ENCODE data around the gene KLHDC7B. TPM values are rescaled to one million over a fixed set of nuclear protein-coding genes. Genes with fewer than 3 reads are reported as not detected.

Gene KLHDC7B
- total and polyA plus RNA-seq, 9 donors: 0.04 to 0.13 (median 0.10) TPM; not detected in 2

- WGBS, 3 donors: 86 to 87% (median 87%) methylated on average over 7 of the region's 7 CpGs
- H3K4me1 ChIP-seq (ENCODE audit: insufficient read depth): peaks cover 4% of the 10 kb centered on the region
- H3K36me3 ChIP-seq: no peaks in the 10 kb centered on the region
- intact Hi-C loops (cut with DNase I): no loop called here
- TF ChIP-seq EP300 (IDR thresholded peaks at IDR 0.05) (no peak), POLR2A (IDR thresholded peaks at IDR 0.05) (no peak), CTCF (IDR thresholded peaks at IDR 0.05) (no peak)
- H3K27ac ChIP-seq: no peak overlapping the region
- no peaks in the 10 kb centered on the region for H3K9me3 ChIP-seq
- no peak overlapping the region for H3K4me3 ChIP-seq
- no peak for DNase-seq
- no peaks in the 10 kb centered on the region for H3K27me3 ChIP-seq
Measured at GRCh38 chr22:50567721-50568252, 22.1 kb downstream of the KLHDC7B start.

GRCh38 chr22:50568626-50569025, 22.9 kb downstream of the KLHDC7B start:
- no peak for DNase-seq
- no peak overlapping the region for H3K27ac ChIP-seq
- H3K27me3 ChIP-seq: no peaks in the 10 kb centered on the region
- no peak for TF ChIP-seq CTCF (IDR thresholded peaks at IDR 0.05)
- no peak for TF ChIP-seq POLR2A (IDR thresholded peaks at IDR 0.05)
- TF ChIP-seq EP300 (IDR thresholded peaks at IDR 0.05): no peak
- H3K4me1 ChIP-seq (ENCODE audit: insufficient read depth): no peaks in the 10 kb centered on the region
- intact Hi-C loops (cut with DNase I): no loop called here
- H3K4me3 ChIP-seq: no peak overlapping the region
- WGBS, 3 donors: 70 to 80% (median 74%) methylated on average over 7 of the region's 7 CpGs
- no peaks in the 10 kb centered on the region for H3K9me3 ChIP-seq
- H3K36me3 ChIP-seq: no peaks in the 10 kb centered on the region

GRCh38 chr22:50569041-50569459, 23.4 kb downstream of the KLHDC7B start:
- no peaks in the 10 kb centered on the region for H3K27me3 ChIP-seq
- no peaks in the 10 kb centered on the region for H3K9me3 ChIP-seq
- no peak for DNase-seq
- no peak for TF ChIP-seq EP300 (IDR thresholded peaks at IDR 0.05)
- no peak for TF ChIP-seq CTCF (IDR thresholded peaks at IDR 0.05)
- TF ChIP-seq POLR2A (IDR thresholded peaks at IDR 0.05): no peak
- no peak overlapping the region for H3K27ac ChIP-seq
- H3K36me3 ChIP-seq: no peaks in the 10 kb centered on the region
- 67 to 81% (median 75%) methylated on average over 8 of the region's 8 CpGs for WGBS, 3 donors
- H3K4me1 ChIP-seq (ENCODE audit: insufficient read depth): no peaks in the 10 kb centered on the region
- intact Hi-C loops (cut with DNase I): no loop called here
- H3K4me3 ChIP-seq: no peak overlapping the region

- no peaks in the 10 kb centered on the region for H3K36me3 ChIP-seq
- intact Hi-C loops (cut with DNase I): no loop called here
- WGBS, 3 donors: 85 to 96% (median 88%) methylated on average over 13 of the region's 13 CpGs
Measured at GRCh38 chr22:50569896-50570535, 24.3 kb downstream of the KLHDC7B start.

More at GRCh38 chr22:50569896-50570535, 24.3 kb downstream of the KLHDC7B start:
- DNase-seq: no peak
- no peaks in the 10 kb centered on the region for H3K4me1 ChIP-seq (ENCODE audit: insufficient read depth)
- no peak overlapping the region for H3K4me3 ChIP-seq
- TF ChIP-seq POLR2A (IDR thresholded peaks at IDR 0.05) (no peak), EP300 (IDR thresholded peaks at IDR 0.05) (no peak), CTCF (IDR thresholded peaks at IDR 0.05) (no peak)
- H3K27ac ChIP-seq: no peak overlapping the region
- H3K27me3 ChIP-seq: no peaks in the 10 kb centered on the region
- H3K9me3 ChIP-seq: no peaks in the 10 kb centered on the region
